ENCODE data around the gene CPHXL.

Gene CPHXL

GRCh38 chr16:75727221-75727620 is 931 bp upstream of the CPHXL start:
- ChIA-PET POLR2A (no interaction called here), CTCF (interaction anchor here (0.6 kb wide), 1 partner anchor 15 kb away, joined by 3 read pairs; no protein-coding TSS in a partner anchor)
- no peak for DNase-seq (ENCODE audit: extremely low spot score)
- TF ChIP-seq PKNOX1 (IDR thresholded peaks at IDR 0.05) = no peak
- no peak for TF ChIP-seq FOXK2 (IDR thresholded peaks at IDR 0.05)
- TF ChIP-seq SUZ12 (IDR thresholded peaks at IDR 0.05) = no peak
- no peak for TF ChIP-seq CTBP1 (IDR thresholded peaks at IDR 0.05; ENCODE audit: borderline replicate concordance)
- no peak for TF ChIP-seq LEF1 (IDR thresholded peaks at IDR 0.05; ENCODE audit: borderline replicate concordance)
- TF ChIP-seq FOXM1 (IDR thresholded peaks at IDR 0.05; ENCODE audit: borderline replicate concordance) = no peak

GRCh38 chr16:75718452-75718851 is 7.8 kb downstream of the CPHXL start:
- CTCF ChIA-PET = no interaction called here
- no peak for DNase-seq (ENCODE audit: extremely low spot score)
- POLR2A ChIA-PET = no interaction called here
- no peak for TF ChIP-seq FOXM1 (IDR thresholded peaks at IDR 0.05; ENCODE audit: borderline replicate concordance)
- TF ChIP-seq NFRKB (IDR thresholded peaks at IDR 0.05) = no peak
- no peak for TF ChIP-seq PKNOX1 (IDR thresholded peaks at IDR 0.05)
- TF ChIP-seq SP1 (IDR thresholded peaks at IDR 0.05) = no peak
- no peak for TF ChIP-seq ARNT (IDR thresholded peaks at IDR 0.05)

- POLR2A ChIA-PET = interaction anchor here (1.2 kb wide), 1 partner anchor 67 kb away, joined by 3 read pairs; the partner anchor contains the start of genes KARS1 and TERF2IP
- CTCF ChIA-PET = no interaction called here
- TF ChIP-seq PKNOX1 (IDR thresholded peaks at IDR 0.05) (no peak), CTBP1 (IDR thresholded peaks at IDR 0.05; ENCODE audit: borderline replicate concordance) (no peak), SUZ12 (IDR thresholded peaks at IDR 0.05) (no peak), FOXK2 (IDR thresholded peaks at IDR 0.05) (no peak), HDGF (IDR thresholded peaks at IDR 0.05; ENCODE audit: borderline replicate concordance) (no peak), LEF1 (IDR thresholded peaks at IDR 0.05; ENCODE audit: borderline replicate concordance) (no peak), SP1 (IDR thresholded peaks at IDR 0.05) (no peak), ARNT (IDR thresholded peaks at IDR 0.05) (no peak), FOXA1 (IDR thresholded peaks at IDR 0.05) (no peak), L3MBTL2 (conservative IDR thresholded peaks at IDR 0.05) (no peak), FOXM1 (IDR thresholded peaks at IDR 0.05; ENCODE audit: borderline replicate concordance) (no peak), ZNF384 (IDR thresholded peaks at IDR 0.05) (no peak), NFRKB (IDR thresholded peaks at IDR 0.05) (no peak), TARDBP (IDR thresholded peaks at IDR 0.05) (no peak)
- no peak for DNase-seq (ENCODE audit: extremely low spot score)
Measured at GRCh38 chr16:75714661-75715060, 11.6 kb downstream of the CPHXL start.

- ChIA-PET CTCF (no interaction called here), POLR2A (no interaction called here)
- DNase-seq (ENCODE audit: extremely low spot score) = no peak
- no peak for TF ChIP-seq L3MBTL2 (conservative IDR thresholded peaks at IDR 0.05)
- TF ChIP-seq TARDBP (IDR thresholded peaks at IDR 0.05) = no peak
- no peak for TF ChIP-seq PKNOX1 (IDR thresholded peaks at IDR 0.05)
- TF ChIP-seq NFRKB (IDR thresholded peaks at IDR 0.05) = no peak
- no peak for TF ChIP-seq FOXK2 (IDR thresholded peaks at IDR 0.05)
- no peak for TF ChIP-seq HDGF (IDR thresholded peaks at IDR 0.05; ENCODE audit: borderline replicate concordance)
- TF ChIP-seq ARNT (IDR thresholded peaks at IDR 0.05) = no peak
- no peak for TF ChIP-seq ELF4 (IDR thresholded peaks at IDR 0.05)
- TF ChIP-seq CTBP1 (IDR thresholded peaks at IDR 0.05; ENCODE audit: borderline replicate concordance) = no peak
- no peak for TF ChIP-seq SP1 (IDR thresholded peaks at IDR 0.05)
Measured at GRCh38 chr16:75710344-75710743, 15.9 kb downstream of the CPHXL start.

GRCh38 chr16:75703306-75703705 is 23.0 kb downstream of the CPHXL start:
- CTCF ChIA-PET = no interaction called here

GRCh38 chr16:75702242-75702641 is 24.0 kb downstream of the CPHXL start:
- POLR2A ChIA-PET = no interaction called here

More at GRCh38 chr16:75703306-75703705, 23.0 kb downstream of the CPHXL start:
- TF ChIP-seq ARNT (IDR thresholded peaks at IDR 0.05) (no peak), SUZ12 (IDR thresholded peaks at IDR 0.05) (no peak), CTBP1 (IDR thresholded peaks at IDR 0.05; ENCODE audit: borderline replicate concordance) (no peak)
- no peak for DNase-seq (ENCODE audit: extremely low spot score)
- POLR2A ChIA-PET = no interaction called here

GRCh38 chr16:75701361-75701760 is 24.9 kb downstream of the CPHXL start, which contains the start of gene DUXB:
TSS of gene DUXB (minus strand) at chr16:75701461. CDS start at chr16:75701418, 43 bp downstream.
- no peak for TF ChIP-seq FOXK2 (IDR thresholded peaks at IDR 0.05)
- no peak for TF ChIP-seq ARNT (IDR thresholded peaks at IDR 0.05)
- no peak for TF ChIP-seq BHLHE40 (IDR thresholded peaks at IDR 0.05; ENCODE audit: borderline replicate concordance)
- no peak for TF ChIP-seq NFRKB (IDR thresholded peaks at IDR 0.05)
- no peak for TF ChIP-seq TARDBP (IDR thresholded peaks at IDR 0.05)
- TF ChIP-seq HDGF (IDR thresholded peaks at IDR 0.05; ENCODE audit: borderline replicate concordance) = no peak
- no peak for TF ChIP-seq LEF1 (IDR thresholded peaks at IDR 0.05; ENCODE audit: borderline replicate concordance)
- TF ChIP-seq CTBP1 (IDR thresholded peaks at IDR 0.05; ENCODE audit: borderline replicate concordance) = no peak
- no peak for TF ChIP-seq ZNF384 (IDR thresholded peaks at IDR 0.05)
- no peak for TF ChIP-seq FOXA1 (IDR thresholded peaks at IDR 0.05)
- no peak for TF ChIP-seq L3MBTL2 (conservative IDR thresholded peaks at IDR 0.05)
- DNase-seq (ENCODE audit: extremely low spot score) = no peak
- CTCF ChIA-PET = no interaction called here
- POLR2A ChIA-PET = no interaction called here

More at GRCh38 chr16:75702242-75702641, 24.0 kb downstream of the CPHXL start:
- DNase-seq (ENCODE audit: extremely low spot score) = no peak
- TF ChIP-seq CTBP1 (IDR thresholded peaks at IDR 0.05; ENCODE audit: borderline replicate concordance) = no peak
- TF ChIP-seq FOXA1 (IDR thresholded peaks at IDR 0.05) = no peak
- no peak for TF ChIP-seq TARDBP (IDR thresholded peaks at IDR 0.05)
- no peak for TF ChIP-seq LEF1 (IDR thresholded peaks at IDR 0.05; ENCODE audit: borderline replicate concordance)
- TF ChIP-seq ZNF384 (IDR thresholded peaks at IDR 0.05) = no peak
- no peak for TF ChIP-seq SUZ12 (IDR thresholded peaks at IDR 0.05)
- no peak for TF ChIP-seq HDGF (IDR thresholded peaks at IDR 0.05; ENCODE audit: borderline replicate concordance)
- TF ChIP-seq SP1 (IDR thresholded peaks at IDR 0.05) = no peak
- TF ChIP-seq NFRKB (IDR thresholded peaks at IDR 0.05) = no peak
- CTCF ChIA-PET = no interaction called here
